Activated T-helper 9 cell treated with anti-CD3 and anti-CD28 coated beads, Interleukin-2, amount 50 U/mL, for 16 hours (primary cell): ENCODE data around the gene WNK3.

ENCODE experiments used
- DNase-seq: peaks from one replicate; pipeline ENCODE4 v3.0.0-alpha.2; 2020; ENCODE audit warnings: low read depth

WNK3 gene

DNA sequence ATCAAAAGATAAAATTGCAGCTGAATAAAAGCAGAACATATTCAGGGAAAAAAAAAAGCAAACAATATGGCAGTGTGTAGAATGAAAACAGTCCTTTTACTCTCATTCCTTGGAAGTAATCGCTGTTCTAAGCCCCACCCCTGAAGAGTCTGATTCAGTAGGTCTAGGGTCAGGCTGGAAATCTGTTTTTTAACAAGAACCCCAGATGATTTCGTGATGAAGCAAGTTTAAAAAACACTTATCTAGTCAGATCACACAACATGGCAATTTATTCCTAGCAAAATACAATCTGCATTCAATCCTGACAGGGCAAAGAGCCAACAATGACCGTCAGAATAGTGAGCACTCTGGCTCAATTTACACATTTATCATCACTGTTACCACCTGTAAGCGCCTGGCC lies 190.9 kb downstream of the WNK3 start:
- no peak for DNase-seq

- DNase-seq = no peak
These were observed 200.3 kb downstream of the WNK3 start for GRCh38 chrX:54157561-54157960.
